HG03342 (cell line): ENCODE data around the gene TACC2.
"Not testable (repeated sequence)": the region's sequence is repeated elsewhere in the genome, so short reads cannot be mapped to it uniquely, and the experiment has no call there.

Experiments
- ATAC-seq: cut with Tn5 transposase; IDR thresholded peaks from one replicate; pipeline ENCODE4 v1.9.1; 2021; ENCODE audit warnings: mild to moderate bottlenecking, moderate library complexity; ENCODE audit not compliant: unreplicated experiment

TACC2 gene

GRCh38 chr10:122055252-122055651 lies 66.3 kb downstream of the TACC2 start:
- no peak for ATAC-seq

- no peak for ATAC-seq
These were observed 67.6 kb downstream of the TACC2 start for GRCh38 chr10:122056431-122057094.

- no peak for ATAC-seq
These were observed 69.0 kb downstream of the TACC2 start for GRCh38 chr10:122057841-122058413.

GRCh38 chr10:122060250-122060649 lies 71.3 kb downstream of the TACC2 start:
- no peak for ATAC-seq

- ATAC-seq: no peak
These were observed 74.1 kb downstream of the TACC2 start for GRCh38 chr10:122062831-122063674.

DNA sequence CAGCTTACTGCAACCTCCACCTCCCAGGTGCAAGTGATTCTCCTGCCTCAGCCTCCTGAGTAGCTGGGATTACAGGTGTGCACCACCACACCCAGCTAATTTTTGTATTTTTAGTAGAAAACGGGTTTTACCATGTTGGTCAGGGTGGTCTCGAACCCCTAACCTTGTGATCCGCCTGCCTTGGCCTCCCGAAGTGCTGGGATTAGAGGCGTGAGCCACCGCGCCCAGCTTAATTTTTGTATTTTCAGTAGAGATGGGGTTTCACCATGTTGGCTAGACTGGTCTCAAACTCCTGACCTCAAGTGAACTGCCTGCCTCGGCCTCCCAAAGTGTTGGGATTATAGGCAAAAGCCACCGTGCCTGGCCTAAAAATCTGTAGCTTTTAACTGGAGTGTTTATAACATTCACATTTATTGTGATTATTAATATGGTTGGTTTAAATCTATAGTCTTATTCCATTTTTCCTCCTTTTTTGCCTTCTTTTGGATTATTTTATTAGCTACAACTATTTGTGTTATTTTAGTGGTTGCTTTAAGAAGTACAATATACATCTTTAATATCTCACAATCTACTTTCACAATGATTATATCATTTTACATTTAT lies 77.5 kb downstream of the TACC2 start:
- ATAC-seq: not testable (repeated sequence)

GRCh38 chr10:122068844-122069243 lies 79.9 kb downstream of the TACC2 start:
- no peak for ATAC-seq

- ATAC-seq: no peak
These were observed 83.5 kb downstream of the TACC2 start for GRCh38 chr10:122072491-122072890.

DNA sequence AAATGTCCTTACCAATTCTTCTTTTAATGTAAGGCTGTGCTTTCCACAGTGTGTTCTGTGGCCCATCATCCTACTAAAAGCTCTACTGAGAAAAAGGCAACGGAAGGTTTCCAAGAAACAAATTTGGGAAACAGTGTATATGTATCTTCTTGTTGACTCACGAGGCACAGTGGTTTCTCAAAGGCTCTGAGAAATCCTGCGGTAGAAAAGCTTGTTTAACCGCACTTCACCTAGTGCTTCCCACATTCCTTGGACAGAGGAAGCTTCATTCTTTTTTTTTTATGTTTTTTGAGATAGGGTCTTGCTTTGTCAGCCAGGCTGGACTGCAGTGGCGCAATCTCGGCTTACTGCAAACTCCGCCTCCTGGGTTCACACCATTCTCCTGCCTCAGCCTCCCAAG lies 84.5 kb downstream of the TACC2 start:
- ATAC-seq: no peak

DNA sequence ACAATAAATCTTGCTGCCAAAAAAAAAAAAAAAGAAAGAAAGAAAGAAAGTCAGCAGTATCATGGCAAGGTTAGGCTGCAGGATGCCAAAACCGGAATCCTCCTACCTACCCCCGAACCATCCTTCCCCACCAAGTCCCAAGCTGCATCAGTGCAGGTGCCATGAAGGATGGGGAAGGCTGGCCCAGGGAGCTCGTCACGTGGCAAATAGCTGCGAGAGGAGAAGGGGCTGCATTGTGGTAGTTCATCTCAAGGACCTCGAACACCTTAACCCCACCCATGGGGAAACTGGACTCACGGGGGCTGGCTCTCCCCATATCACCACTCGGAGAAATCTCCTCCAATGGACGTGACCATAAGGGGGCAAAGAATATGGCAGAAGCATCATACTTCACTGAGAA lies 86.2 kb downstream of the TACC2 start:
- no peak for ATAC-seq

DNA sequence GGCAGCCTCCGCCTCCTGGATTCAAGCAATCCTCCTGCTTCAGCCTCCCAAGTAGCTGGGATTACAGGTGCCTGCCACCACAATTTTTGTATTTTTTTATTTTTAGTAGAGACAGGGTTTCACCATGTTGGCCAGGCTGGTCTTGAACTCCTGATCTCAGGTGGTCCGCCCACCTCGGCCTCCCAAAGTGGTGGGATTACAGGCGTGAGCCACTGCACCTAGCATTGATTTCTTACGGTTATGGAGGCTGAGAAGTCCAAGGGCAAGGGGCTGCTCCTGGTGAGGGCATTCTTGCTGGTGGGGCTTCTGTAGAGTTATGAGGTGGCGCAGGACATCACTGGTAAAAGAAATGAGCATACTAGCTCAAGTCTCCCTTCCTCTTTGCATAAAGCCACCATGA lies 86.9 kb downstream of the TACC2 start:
- not testable (repeated sequence) for ATAC-seq

- ATAC-seq: no peak
These were observed 88.4 kb downstream of the TACC2 start for GRCh38 chr10:122077311-122077875.

- no peak for ATAC-seq
These were observed 89.4 kb downstream of the TACC2 start for GRCh38 chr10:122078326-122078725.

DNA sequence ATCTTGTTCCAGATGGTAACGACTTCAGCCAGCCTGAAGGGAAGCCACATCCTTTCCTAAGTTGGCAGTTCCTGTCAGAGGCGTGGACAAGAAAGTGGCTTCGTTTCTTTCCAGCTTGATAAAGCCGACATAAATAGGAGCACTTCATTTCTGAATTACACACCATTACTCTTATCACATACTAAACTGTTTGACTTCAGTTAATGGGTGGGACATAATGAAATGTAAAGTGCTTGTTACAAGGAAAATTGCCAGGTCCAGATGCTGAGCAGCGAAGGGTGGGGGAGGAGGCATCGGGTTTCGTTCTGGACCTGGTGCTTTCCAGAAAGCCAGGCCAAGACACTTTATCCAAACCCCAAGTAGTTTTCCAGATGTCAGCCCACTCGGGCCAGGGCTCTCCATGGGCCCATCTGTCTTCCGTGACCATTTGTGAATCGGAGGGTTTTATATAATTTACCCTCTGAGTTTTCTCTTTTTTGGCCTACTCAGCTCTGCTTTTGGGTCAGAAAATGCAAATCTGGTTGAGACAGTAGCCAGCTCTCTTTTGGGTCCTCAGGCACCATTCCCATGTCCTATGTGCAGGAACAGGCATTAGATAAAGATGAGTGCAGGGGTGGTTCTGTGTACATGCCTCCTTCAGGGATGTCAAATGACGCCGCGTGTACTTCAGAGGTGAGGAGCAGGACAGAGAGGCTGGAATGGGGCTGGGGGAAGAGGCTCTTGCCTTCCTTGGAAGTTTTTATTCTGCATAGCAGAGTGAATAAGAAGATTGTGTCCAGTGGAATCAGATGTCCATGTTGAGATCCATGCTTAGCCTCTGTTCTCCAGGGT lies 90.2 kb downstream of the TACC2 start:
- ATAC-seq: no peak

DNA sequence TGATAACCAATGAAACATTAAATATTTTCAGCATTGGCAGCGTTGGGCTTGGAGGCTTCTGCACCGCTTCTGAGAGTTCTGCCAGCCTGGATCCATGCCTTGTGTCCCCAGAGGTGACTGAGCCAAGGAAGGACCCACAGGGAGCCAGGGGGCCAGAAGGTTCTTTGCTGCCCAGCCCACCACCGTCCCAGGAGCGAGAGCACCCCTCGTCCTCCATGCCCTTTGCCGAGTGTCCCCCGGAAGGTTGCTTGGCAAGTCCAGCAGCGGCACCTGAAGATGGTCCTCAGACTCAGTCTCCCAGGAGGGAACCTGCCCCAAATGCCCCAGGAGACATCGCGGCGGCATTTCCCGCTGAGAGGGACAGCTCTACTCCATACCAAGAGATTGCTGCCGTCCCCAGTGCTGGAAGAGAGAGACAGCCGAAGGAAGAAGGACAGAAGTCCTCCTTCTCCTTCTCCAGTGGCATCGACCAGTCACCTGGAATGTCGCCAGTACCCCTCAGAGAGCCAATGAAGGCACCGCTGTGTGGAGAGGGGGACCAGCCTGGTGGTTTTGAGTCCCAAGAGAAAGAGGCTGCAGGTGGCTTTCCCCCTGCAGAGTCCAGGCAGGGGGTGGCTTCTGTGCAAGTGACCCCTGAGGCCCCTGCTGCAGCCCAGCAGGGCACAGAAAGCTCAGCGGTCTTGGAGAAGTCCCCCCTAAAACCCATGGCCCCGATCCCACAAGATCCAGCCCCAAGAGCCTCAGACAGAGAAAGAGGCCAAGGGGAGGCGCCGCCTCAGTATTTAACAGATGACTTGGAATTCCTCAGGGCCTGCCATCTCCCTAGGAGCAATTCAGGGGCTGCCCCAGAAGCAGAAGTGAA lies 93.9 kb downstream of the TACC2 start:
- ATAC-seq: no peak

DNA sequence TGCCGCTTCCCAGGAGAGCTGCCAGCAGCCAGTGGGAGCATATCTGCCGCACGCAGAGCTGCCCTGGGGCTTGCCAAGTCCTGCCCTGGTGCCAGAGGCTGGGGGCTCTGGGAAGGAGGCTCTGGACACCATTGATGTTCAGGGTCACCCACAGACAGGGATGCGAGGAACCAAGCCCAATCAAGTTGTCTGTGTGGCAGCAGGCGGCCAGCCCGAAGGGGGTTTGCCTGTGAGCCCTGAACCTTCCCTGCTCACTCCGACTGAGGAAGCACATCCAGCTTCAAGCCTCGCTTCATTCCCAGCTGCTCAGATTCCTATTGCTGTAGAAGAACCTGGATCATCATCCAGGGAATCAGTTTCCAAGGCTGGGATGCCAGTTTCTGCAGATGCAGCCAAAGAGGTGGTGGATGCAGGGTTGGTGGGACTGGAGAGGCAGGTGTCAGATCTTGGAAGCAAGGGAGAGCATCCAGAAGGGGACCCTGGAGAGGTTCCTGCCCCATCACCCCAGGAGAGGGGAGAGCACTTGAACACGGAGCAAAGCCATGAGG lies 94.6 kb downstream of the TACC2 start:
- no peak for ATAC-seq

DNA sequence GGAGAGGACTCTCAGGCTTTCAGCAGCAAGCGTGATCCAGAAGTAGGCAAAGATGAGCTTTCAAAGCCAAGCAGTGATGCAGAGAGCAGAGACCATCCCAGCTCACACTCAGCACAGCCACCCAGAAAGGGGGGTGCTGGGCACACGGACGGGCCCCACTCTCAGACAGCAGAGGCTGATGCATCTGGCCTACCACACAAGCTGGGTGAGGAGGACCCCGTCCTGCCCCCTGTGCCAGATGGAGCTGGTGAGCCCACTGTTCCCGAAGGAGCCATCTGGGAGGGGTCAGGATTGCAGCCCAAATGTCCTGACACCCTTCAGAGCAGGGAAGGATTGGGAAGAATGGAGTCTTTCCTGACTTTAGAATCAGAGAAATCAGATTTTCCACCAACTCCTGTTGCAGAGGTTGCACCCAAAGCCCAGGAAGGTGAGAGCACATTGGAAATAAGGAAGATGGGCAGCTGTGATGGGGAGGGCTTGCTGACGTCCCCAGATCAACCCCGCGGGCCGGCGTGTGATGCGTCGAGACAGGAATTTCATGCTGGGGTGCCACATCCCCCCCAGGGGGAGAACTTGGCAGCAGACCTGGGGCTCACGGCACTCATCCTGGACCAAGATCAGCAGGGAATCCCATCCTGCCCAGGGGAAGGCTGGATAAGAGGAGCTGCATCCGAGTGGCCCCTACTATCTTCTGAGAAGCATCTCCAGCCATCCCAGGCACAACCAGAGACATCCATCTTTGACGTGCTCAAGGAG lies 95.5 kb downstream of the TACC2 start:
- ATAC-seq: no peak

DNA sequence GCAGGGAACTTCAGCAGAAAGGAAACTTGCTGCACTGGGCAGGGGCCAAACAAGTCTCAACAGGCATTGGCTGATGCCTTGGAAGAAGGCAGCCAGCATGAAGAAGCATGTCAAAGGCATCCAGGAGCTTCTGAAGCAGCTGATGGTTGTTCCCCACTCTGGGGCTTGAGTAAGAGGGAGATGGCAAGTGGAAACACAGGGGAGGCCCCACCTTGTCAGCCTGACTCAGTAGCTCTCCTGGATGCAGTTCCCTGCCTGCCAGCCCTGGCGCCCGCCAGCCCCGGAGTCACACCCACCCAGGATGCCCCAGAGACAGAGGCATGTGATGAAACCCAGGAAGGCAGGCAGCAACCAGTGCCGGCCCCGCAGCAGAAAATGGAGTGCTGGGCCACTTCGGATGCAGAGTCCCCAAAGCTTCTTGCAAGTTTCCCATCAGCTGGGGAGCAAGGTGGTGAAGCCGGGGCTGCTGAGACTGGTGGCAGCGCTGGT lies 96.5 kb downstream of the TACC2 start:
- ATAC-seq: no peak
